AG04450 (cell line): ENCODE results near the gene MAPK11. TPM values are rescaled to one million over a fixed set of nuclear protein-coding genes. Genes with fewer than 3 reads are reported as not detected.

Experiments used
- CTCF ChIA-PET: fragments of 300-600, 350-600 bp; formaldehyde crosslinking; extraction: SDS; loops from one replicate; lab custom pipeline; 2022; ENCODE audit warnings: antibody characterized with exemption, inconsistent platforms; lab: Charles Lee
- POLR2A ChIA-PET: fragments of 350-600 bp; formaldehyde crosslinking; extraction: SDS; loops from one replicate; lab custom pipeline; 2021; ENCODE audit warnings: antibody characterized with exemption, inconsistent platforms; lab: Yijun Ruan, JAX
- DNase-seq: peaks from one replicate; pipeline ENCODE4 v3.0.0-alpha.2; 2011; ENCODE audit warnings: low read depth, low spot score
- H3K27ac ChIP-seq: one replicate; pipeline ENCODE4 v1.5.1; 2012; ENCODE audit warnings: low read depth, low read length, control low read depth
- H3K27me3 ChIP-seq: one replicate; pipeline ENCODE4 v1.6.0; 2012; ENCODE audit warnings: low read length; ENCODE audit not compliant: control insufficient read depth, insufficient read depth
- H3K4me3 ChIP-seq: 2 replicates; pipeline ENCODE4 v1.5.1; 2011; ENCODE audit warnings: mild to moderate bottlenecking, low read depth, low read length, control low read depth
- H3K9me3 ChIP-seq: 2 replicates; pipeline ENCODE4 v1.5.1; 2012; ENCODE audit warnings: low read length; ENCODE audit not compliant: control insufficient read depth, insufficient read depth
- CTCF ChIP-seq: IDR thresholded peaks from 2 replicates; pipeline ENCODE4 v1.5.1; 2011; ENCODE audit warnings: low read depth, low read length, control low read depth, inconsistent platforms
- polyA plus RNA-seq: library from polyadenylated mRNA; depleted of rRNA; stranded (reverse); fragments of >200 nt; gene quantifications from 2 replicates; pipeline ENCODE4 v1.2.3, GENCODE V29; 2011; rRNA removed

MAPK11 gene
- polyA plus RNA-seq, 1 experiment: 6.7 TPM

GRCh38 chr22:50216684-50217520, 53.3 kb downstream of the MAPK11 start:
- no peak for DNase-seq
- Histone ChIP-seq H3K4me3 (no peak overlapping the region), H3K27ac (no peak overlapping the region), H3K27me3 (no peaks in the 10 kb centered on the region), H3K9me3 (peaks cover 16% of the 10 kb centered on the region; the same call in 1 of the 2 replicates)
- ChIA-PET POLR2A (no interaction called here), CTCF (no interaction called here)
- no peak for TF ChIP-seq CTCF

- no peak for DNase-seq
- no peak for TF ChIP-seq CTCF
- Histone ChIP-seq H3K27me3 (no peaks in the 10 kb centered on the region), H3K4me3 (no peak overlapping the region), H3K9me3 (peaks cover 15% of the 10 kb centered on the region; the same call in 1 of the 2 replicates), H3K27ac (no peak overlapping the region)
- CTCF ChIA-PET: no interaction called here
- POLR2A ChIA-PET: no interaction called here
Observed at GRCh38 chr22:50216055-50216683, 54.0 kb downstream of the MAPK11 start.

GRCh38 chr22:50215297-50216054, 54.7 kb downstream of the MAPK11 start:
- Histone ChIP-seq H3K27ac (no peak overlapping the region), H3K4me3 (no peak overlapping the region), H3K27me3 (no peaks in the 10 kb centered on the region), H3K9me3 (peaks cover 11% of the 10 kb centered on the region; the same call in 1 of the 2 replicates)
- CTCF ChIA-PET: no interaction called here
- DNase-seq: no peak
- POLR2A ChIA-PET: no interaction called here
- TF ChIP-seq CTCF: no peak

Other genes with a start within 250 kb of the MAPK11 start
- not detected in 2 replicates for gene TTLL8, start 212.1 kb downstream of the MAPK11 start, polyA plus RNA-seq
- 0.15 and 0.27 TPM in 2 replicates for gene MLC1, start 185.0 kb downstream of the MAPK11 start, polyA plus RNA-seq
- 4.2 and 4.6 TPM in 2 replicates for gene MOV10L1, start 180.4 kb downstream of the MAPK11 start, polyA plus RNA-seq
- 0.93 and 1.1 TPM in 2 replicates for gene PANX2, start 99.6 kb downstream of the MAPK11 start, polyA plus RNA-seq
- gene TRABD, start 84.5 kb downstream of the MAPK11 start, polyA plus RNA-seq: 8.7 and 11.8 TPM in 2 replicates
- 6.8 and 9.4 TPM in 2 replicates for gene SELENOO, start 69.4 kb downstream of the MAPK11 start, polyA plus RNA-seq
- 8.5 and 10.8 TPM in 2 replicates for gene TUBGCP6, start 25.4 kb downstream of the MAPK11 start, polyA plus RNA-seq
- 7.0 and 9.9 TPM in 2 replicates for gene HDAC10, start 19.1 kb downstream of the MAPK11 start, polyA plus RNA-seq
- gene MAPK12, start 8.7 kb downstream of the MAPK11 start, polyA plus RNA-seq: 26.6 and 33.7 TPM in 2 replicates
- 68.0 and 110 TPM in 2 replicates for gene PLXNB2, start 37.3 kb upstream of the MAPK11 start, polyA plus RNA-seq
- 2.4 and 3.8 TPM in 2 replicates for gene DENND6B, start 56.6 kb upstream of the MAPK11 start, polyA plus RNA-seq
- 26.6 and 35.0 TPM in 2 replicates for gene PPP6R2, start 72.9 kb upstream of the MAPK11 start, polyA plus RNA-seq
- gene SBF1, start 204.7 kb upstream of the MAPK11 start, polyA plus RNA-seq: 16.4 and 20.5 TPM in 2 replicates
- gene ADM2, start 211.2 kb upstream of the MAPK11 start, polyA plus RNA-seq: 3.1 and 3.6 TPM in 2 replicates
- 0.14 and 0.22 TPM in 2 replicates for gene MIOX, start 216.5 kb upstream of the MAPK11 start, polyA plus RNA-seq
- gene LMF2, start 237.3 kb upstream of the MAPK11 start, polyA plus RNA-seq: 25.7 and 46.6 TPM in 2 replicates
- 10.4 and 13.2 TPM in 2 replicates for gene NCAPH2, start 237.8 kb upstream of the MAPK11 start, polyA plus RNA-seq